ENCODE data around the gene TECPR1.

Gene TECPR1

DNA sequence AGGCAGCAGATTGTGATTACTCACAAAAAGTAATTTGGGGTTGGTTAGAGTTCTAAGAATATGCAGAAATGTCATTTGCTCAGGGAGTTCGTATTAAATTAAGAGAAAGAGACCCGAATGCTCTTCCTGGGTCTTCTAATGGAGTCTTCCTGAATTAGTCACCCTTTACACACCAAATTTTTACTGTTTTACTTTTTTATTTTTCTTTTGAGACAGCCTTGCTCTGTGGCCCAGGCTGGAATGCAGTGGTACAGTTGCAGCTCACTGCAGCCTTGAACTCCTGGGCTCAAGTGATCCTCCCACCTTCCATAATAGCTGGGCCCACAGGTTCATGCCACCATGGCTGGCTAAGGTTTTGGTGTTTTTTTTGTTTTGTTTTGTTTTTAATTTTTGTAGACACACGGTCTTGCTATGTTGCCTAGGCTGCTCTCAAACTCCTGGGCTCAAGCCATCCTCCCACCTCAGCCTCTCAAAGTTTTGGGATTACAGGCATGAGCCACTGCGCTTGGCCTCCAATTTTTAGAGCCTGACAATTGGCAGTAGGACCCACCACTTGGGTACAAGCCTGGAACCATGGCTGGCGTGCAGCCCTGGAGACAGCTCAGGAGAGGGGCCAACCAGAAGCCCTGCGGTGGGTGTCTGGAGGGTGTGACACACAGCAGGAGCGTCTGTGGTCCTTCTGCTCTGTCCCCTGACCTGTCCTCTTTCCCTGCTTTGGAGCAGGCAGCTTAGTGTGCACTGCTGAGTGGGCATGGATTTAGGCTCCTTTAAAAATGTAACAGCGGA, 57.2 kb downstream of the TECPR1 start:
- H3K9me3 ChIP-seq (ENCODE audit: control insufficient read depth in 2 of 2, low read length in 2 of 2): no peaks in the 10 kb centered on the region
- no peaks in the 10 kb centered on the region for H3K4me1 ChIP-seq (ENCODE audit: control insufficient read depth, insufficient read depth, low read length)
- H3K27ac ChIP-seq (ENCODE audit: low read length): no peak overlapping the region
- H3K27me3 ChIP-seq (ENCODE audit: control insufficient read depth in 1 of 2, insufficient read depth in 2 of 2, low read length in 2 of 2): no peaks in the 10 kb centered on the region
- peaks cover 21 to 47% of the 10 kb centered on the region in 2 donors for H3K36me3 ChIP-seq (ENCODE audit: control insufficient read depth in 2 of 2, insufficient read depth in 2 of 2, low read length in 2 of 2)
- H3K4me3 ChIP-seq (ENCODE audit: low read length in 2 of 2): no peak overlapping the region
- H3K9ac ChIP-seq (ENCODE audit: low read length in 2 of 2): no peak overlapping the region

DNA sequence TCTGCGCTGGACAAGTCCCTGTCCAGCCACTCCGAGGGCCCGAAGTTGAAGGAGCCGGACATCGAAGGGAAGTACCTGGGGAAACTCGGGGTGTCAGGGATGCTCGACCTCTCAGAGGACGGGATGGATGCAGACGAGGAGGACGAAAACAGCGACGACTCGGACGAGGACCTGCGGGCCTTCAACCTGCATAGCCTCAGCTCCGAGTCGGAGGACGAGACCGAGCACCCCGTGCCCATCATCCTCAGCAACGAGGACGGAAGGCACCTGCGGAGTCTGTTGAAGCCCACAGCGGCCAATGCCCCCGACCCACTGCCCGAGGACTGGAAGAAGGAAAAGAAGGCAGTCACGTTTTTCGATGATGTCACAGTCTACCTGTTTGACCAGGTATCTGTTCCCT, 57.8 kb downstream of the TECPR1 start:
- peaks cover 21 to 51% of the 10 kb centered on the region in 2 donors for H3K36me3 ChIP-seq (ENCODE audit: control insufficient read depth in 2 of 2, insufficient read depth in 2 of 2, low read length in 2 of 2)
- no peak overlapping the region for H3K27ac ChIP-seq (ENCODE audit: low read length)
- no peaks in the 10 kb centered on the region for H3K9me3 ChIP-seq (ENCODE audit: control insufficient read depth in 2 of 2, low read length in 2 of 2)
- no peaks in the 10 kb centered on the region for H3K27me3 ChIP-seq (ENCODE audit: control insufficient read depth in 1 of 2, insufficient read depth in 2 of 2, low read length in 2 of 2)
- H3K4me1 ChIP-seq (ENCODE audit: control insufficient read depth, insufficient read depth, low read length): no peaks in the 10 kb centered on the region
- H3K4me3 ChIP-seq (ENCODE audit: low read length in 2 of 2): no peak overlapping the region
- H3K9ac ChIP-seq (ENCODE audit: low read length in 2 of 2): no peak overlapping the region

DNA sequence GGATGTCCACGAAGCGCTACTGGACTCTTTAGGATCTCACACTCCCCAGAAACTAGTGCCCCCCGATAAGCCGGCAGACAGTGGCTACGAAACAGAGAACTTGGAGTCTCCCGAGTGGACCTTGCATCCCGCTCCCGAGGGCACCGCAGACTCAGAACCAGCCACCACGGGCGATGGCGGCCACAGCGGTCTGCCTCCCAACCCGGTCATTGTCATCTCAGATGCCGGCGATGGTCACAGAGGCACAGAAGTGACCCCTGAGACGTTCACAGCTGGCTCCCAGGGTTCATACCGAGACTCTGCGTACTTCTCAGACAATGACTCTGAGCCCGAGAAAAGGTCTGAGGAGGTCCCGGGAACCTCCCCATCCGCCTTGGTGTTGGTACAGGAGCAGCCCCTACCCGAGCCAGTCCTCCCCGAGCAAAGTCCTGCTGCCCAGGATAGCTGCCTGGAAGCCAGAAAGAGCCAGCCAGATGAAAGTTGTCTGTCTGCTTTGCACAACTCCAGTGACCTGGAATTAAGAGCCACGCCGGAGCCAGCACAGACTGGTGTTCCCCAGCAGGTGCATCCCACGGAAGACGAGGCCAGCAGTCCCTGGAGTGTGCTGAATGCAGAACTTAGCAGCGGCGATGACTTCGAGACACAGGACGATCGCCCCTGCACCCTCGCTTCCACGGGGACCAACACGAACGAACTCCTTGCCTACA, 58.4 kb downstream of the TECPR1 start:
- Histone ChIP-seq H3K4me3 (ENCODE audit: low read length in 2 of 2) (no peak overlapping the region), H3K27me3 (ENCODE audit: control insufficient read depth in 1 of 2, insufficient read depth in 2 of 2, low read length in 2 of 2) (no peaks in the 10 kb centered on the region), H3K9me3 (ENCODE audit: control insufficient read depth in 2 of 2, low read length in 2 of 2) (no peaks in the 10 kb centered on the region), H3K36me3 (ENCODE audit: control insufficient read depth in 2 of 2, insufficient read depth in 2 of 2, low read length in 2 of 2) (peaks cover 21 to 53% of the 10 kb centered on the region in 2 donors), H3K27ac (ENCODE audit: low read length) (no peak overlapping the region), H3K4me1 (ENCODE audit: control insufficient read depth, insufficient read depth, low read length) (no peaks in the 10 kb centered on the region), H3K9ac (ENCODE audit: low read length in 2 of 2) (no peak overlapping the region)

DNA sequence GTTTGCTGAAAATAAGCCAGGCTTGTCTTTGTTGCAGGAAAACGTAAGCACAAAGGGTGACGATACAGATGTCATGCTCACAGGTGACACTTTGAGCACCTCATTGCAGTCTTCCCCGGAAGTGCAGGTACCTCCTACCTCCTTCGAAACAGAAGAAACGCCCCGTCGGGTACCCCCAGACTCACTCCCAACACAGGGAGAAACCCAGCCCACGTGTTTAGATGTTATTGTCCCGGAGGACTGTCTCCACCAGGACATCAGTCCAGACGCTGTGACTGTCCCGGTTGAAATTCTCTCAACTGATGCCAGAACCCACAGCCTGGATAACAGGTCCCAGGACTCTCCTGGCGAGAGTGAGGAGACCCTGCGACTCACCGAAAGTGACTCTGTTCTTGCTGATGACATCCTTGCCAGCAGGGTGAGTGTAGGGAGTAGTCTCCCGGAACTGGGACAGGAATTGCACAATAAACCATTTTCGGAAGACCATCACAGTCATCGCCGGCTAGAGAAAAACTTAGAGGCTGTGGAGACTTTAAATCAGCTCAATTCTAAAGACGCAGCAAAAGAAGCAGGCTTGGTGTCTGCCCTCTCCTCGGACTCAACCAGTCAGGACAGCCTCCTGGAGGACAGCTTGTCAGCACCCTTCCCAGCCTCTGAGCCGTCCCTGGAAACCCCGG, 59.1 kb downstream of the TECPR1 start:
- H3K36me3 ChIP-seq (ENCODE audit: control insufficient read depth in 2 of 2, insufficient read depth in 2 of 2, low read length in 2 of 2): peaks cover 21 to 53% of the 10 kb centered on the region in 2 donors
- H3K27me3 ChIP-seq (ENCODE audit: control insufficient read depth in 1 of 2, insufficient read depth in 2 of 2, low read length in 2 of 2): no peaks in the 10 kb centered on the region
- H3K9ac ChIP-seq (ENCODE audit: low read length in 2 of 2): no peak overlapping the region
- H3K9me3 ChIP-seq (ENCODE audit: control insufficient read depth in 2 of 2, low read length in 2 of 2): no peaks in the 10 kb centered on the region
- no peak overlapping the region for H3K27ac ChIP-seq (ENCODE audit: low read length)
- H3K4me3 ChIP-seq (ENCODE audit: low read length in 2 of 2): no peak overlapping the region
- H3K4me1 ChIP-seq (ENCODE audit: control insufficient read depth, insufficient read depth, low read length): no peaks in the 10 kb centered on the region

DNA sequence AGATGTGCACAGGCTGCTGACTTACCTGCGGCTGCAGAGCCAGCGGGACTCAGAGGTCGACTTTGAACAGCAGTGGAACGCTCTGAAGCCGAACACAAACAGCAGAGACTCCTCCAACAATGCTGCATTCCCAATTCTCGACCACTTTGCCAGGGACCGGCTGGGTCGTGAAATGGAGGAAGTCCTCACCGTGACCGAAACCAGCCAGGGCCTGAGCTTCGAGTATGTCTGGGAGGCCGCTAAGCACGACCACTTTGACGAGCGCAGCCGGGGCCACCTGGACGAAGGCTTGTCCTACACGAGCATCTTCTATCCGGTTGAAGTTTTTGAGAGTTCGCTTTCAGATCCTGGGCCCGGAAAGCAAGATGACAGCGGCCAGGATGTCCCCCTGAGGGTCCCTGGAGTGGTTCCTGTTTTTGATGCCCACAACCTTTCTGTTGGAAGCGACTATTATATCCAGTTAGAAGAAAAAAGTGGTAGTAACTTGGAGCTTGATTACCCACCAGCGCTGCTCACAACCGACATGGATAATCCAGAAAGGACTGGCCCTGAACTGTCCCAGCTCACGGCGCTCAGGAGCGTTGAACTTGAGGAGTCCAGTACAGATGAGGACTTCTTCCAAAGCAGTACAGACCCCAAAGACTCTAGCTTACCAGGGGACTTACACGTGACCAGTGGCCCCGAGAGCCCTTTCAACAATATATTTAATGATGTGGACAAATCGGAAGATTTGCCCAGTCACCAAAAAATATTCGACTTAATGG, 60.2 kb downstream of the TECPR1 start:
- Histone ChIP-seq H3K9ac (ENCODE audit: low read length in 2 of 2) (no peak overlapping the region), H3K36me3 (ENCODE audit: control insufficient read depth in 2 of 2, insufficient read depth in 2 of 2, low read length in 2 of 2) (peaks cover 21 to 49% of the 10 kb centered on the region in 2 donors), H3K4me3 (ENCODE audit: low read length in 2 of 2) (no peak overlapping the region), H3K27ac (ENCODE audit: low read length) (no peak overlapping the region), H3K9me3 (ENCODE audit: control insufficient read depth in 2 of 2, low read length in 2 of 2) (no peaks in the 10 kb centered on the region), H3K4me1 (ENCODE audit: control insufficient read depth, insufficient read depth, low read length) (peaks cover 1% of the 10 kb centered on the region), H3K27me3 (ENCODE audit: control insufficient read depth in 1 of 2, insufficient read depth in 2 of 2, low read length in 2 of 2) (no peaks in the 10 kb centered on the region)

DNA sequence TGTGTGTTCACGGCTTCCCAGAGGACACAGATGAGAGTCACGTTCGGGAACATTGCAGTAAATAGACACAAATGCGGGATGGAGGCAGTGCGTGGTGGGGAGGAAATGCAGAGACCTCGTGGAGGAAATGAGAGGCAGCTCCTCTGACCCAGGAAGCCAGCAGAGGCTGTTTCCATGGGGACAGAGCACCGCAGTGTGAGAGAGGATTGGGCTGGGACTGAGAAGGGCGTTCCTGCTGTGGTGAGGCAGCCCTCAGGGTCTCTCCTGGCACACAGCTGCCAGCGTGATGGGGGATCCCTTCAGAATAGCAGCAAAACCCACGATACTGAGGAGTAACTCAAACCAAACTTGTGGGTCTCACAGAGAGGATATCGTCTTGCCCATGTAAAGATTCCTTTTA, 62.5 kb downstream of the TECPR1 start:
- H3K9ac ChIP-seq (ENCODE audit: low read length in 2 of 2): no peak overlapping the region
- H3K4me3 ChIP-seq (ENCODE audit: low read length in 2 of 2): no peak overlapping the region
- H3K27me3 ChIP-seq (ENCODE audit: control insufficient read depth in 1 of 2, insufficient read depth in 2 of 2, low read length in 2 of 2): no peaks in the 10 kb centered on the region
- H3K9me3 ChIP-seq (ENCODE audit: control insufficient read depth in 2 of 2, low read length in 2 of 2): no peaks in the 10 kb centered on the region
- no peak overlapping the region for H3K27ac ChIP-seq (ENCODE audit: low read length)
- H3K4me1 ChIP-seq (ENCODE audit: control insufficient read depth, insufficient read depth, low read length): peaks cover 7% of the 10 kb centered on the region
- H3K36me3 ChIP-seq (ENCODE audit: control insufficient read depth in 2 of 2, insufficient read depth in 2 of 2, low read length in 2 of 2): peaks cover 21 to 39% of the 10 kb centered on the region in 2 donors

DNA sequence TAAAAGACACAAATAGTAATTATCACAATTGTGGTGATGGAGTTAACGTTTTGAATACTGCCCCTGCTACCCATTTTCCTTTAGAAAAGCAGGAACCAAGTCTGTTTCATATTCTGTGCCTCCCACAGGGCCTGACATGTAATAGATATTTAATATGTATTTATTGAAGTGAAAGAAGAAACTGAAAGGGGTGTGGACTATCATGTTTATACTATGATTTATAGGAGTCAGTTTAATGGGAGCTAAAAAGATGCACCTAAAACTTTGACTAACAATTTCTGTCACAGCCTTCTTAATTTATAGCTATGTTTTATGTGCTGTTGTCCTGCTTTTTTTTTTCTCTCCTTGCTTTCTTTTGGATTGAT, 64.9 kb downstream of the TECPR1 start:
- Histone ChIP-seq H3K9ac (ENCODE audit: low read length in 2 of 2) (no peak overlapping the region), H3K9me3 (ENCODE audit: control insufficient read depth in 2 of 2, low read length in 2 of 2) (no peaks in the 10 kb centered on the region), H3K27me3 (ENCODE audit: control insufficient read depth in 1 of 2, insufficient read depth in 2 of 2, low read length in 2 of 2) (no peaks in the 10 kb centered on the region), H3K4me3 (ENCODE audit: low read length in 2 of 2) (no peak overlapping the region), H3K36me3 (ENCODE audit: control insufficient read depth in 2 of 2, insufficient read depth in 2 of 2, low read length in 2 of 2) (peaks cover 0 to 17% of the 10 kb centered on the region in 2 donors), H3K27ac (ENCODE audit: low read length) (no peak overlapping the region), H3K4me1 (ENCODE audit: control insufficient read depth, insufficient read depth, low read length) (peaks cover 7% of the 10 kb centered on the region)

DNA sequence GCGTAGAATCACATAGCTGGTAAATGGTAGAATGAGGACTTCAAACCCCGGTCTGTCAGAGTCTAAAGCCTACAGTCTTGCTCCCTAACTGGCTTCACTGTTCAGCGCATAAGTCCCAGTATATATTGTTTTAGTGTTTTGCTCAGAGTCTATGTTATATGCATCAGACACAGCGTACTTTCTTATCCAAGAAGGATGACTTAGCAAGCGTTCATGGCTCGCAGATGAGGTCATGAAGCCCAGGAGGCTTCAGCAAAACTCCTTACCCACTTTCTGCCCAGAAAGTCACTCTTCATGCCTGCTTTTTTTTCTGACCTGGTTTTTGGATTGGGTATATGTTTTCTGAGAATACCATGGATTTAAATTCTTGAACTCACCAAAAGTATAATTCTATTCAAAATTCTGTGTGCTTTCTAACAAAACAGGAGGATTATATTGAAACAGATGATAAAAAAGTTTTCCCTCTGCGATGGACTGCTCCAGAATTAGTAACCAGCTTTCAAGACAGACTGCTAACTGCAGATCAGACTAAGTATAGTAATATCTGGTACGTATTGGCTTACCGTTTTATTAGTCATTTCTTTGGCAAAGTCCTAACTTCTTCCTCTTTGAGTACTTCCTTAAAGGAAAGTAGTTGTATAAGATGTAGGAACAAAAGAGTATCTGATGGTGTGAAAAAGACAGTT, 65.4 kb downstream of the TECPR1 start:
- Histone ChIP-seq H3K36me3 (ENCODE audit: control insufficient read depth in 2 of 2, insufficient read depth in 2 of 2, low read length in 2 of 2) (peaks cover 0 to 11% of the 10 kb centered on the region in 2 donors), H3K27ac (ENCODE audit: low read length) (peak overlapping the region; percentile 18), H3K9ac (ENCODE audit: low read length in 2 of 2) (peak overlapping the region in 1 of 2 donors; percentile 42), H3K27me3 (ENCODE audit: control insufficient read depth in 1 of 2, insufficient read depth in 2 of 2, low read length in 2 of 2) (no peaks in the 10 kb centered on the region), H3K4me1 (ENCODE audit: control insufficient read depth, insufficient read depth, low read length) (peaks cover 7% of the 10 kb centered on the region), H3K9me3 (ENCODE audit: control insufficient read depth in 2 of 2, low read length in 2 of 2) (no peaks in the 10 kb centered on the region), H3K4me3 (ENCODE audit: low read length in 2 of 2) (no peak overlapping the region)

DNA sequence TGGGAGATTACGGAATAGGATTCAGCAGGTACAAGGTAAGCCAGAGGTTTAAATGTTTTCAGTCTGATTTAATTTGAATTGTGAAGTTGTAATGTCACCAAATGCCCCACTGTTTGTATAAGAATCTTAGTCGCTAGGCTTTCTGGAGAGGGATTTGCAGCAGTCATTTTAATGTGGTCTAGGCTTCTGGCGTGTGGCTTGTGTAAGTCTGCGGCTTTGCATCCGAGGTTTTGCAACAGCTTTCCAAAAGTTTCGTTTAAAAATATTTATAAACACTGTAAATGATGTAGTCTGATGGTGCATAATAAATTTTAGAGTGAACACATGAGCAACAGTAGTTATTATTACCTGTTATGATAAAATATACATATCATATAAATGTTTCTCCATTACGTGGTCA, 66.9 kb downstream of the TECPR1 start:
- Histone ChIP-seq H3K36me3 (ENCODE audit: control insufficient read depth in 2 of 2, insufficient read depth in 2 of 2, low read length in 2 of 2) (peaks cover 0 to 7% of the 10 kb centered on the region in 2 donors), H3K27ac (ENCODE audit: low read length) (no peak overlapping the region), H3K4me3 (ENCODE audit: low read length in 2 of 2) (no peak overlapping the region), H3K9ac (ENCODE audit: low read length in 2 of 2) (no peak overlapping the region), H3K9me3 (ENCODE audit: control insufficient read depth in 2 of 2, low read length in 2 of 2) (no peaks in the 10 kb centered on the region), H3K4me1 (ENCODE audit: control insufficient read depth, insufficient read depth, low read length) (peaks cover 7% of the 10 kb centered on the region), H3K27me3 (ENCODE audit: control insufficient read depth in 1 of 2, insufficient read depth in 2 of 2, low read length in 2 of 2) (no peaks in the 10 kb centered on the region)

DNA sequence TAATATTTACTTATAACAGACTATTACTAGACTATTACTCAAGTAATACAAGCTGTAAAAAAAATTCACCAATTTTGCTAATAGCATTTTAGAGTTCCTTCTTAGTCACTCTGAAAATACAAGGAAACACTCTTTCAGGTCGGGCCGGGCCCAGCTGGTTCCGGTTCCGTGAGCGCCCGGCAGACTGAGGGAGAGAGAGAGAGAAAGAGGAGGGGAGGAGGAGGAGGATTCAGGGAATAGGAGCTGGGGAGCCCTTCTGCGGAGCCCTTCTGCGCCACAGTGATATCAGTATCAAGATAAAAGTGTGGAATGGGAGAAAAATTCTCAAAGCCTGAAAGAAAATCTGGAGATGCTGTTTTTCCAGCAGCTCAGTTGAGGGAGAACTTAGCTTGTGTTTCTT, 71.3 kb downstream of the TECPR1 start:
- H3K27ac ChIP-seq (ENCODE audit: low read length): no peak overlapping the region
- no peaks in the 10 kb centered on the region for H3K27me3 ChIP-seq (ENCODE audit: control insufficient read depth in 1 of 2, insufficient read depth in 2 of 2, low read length in 2 of 2)
- H3K9ac ChIP-seq (ENCODE audit: low read length in 2 of 2): no peak overlapping the region
- H3K4me3 ChIP-seq (ENCODE audit: low read length in 2 of 2): no peak overlapping the region
- H3K9me3 ChIP-seq (ENCODE audit: control insufficient read depth in 2 of 2, low read length in 2 of 2): no peaks in the 10 kb centered on the region
- H3K4me1 ChIP-seq (ENCODE audit: control insufficient read depth, insufficient read depth, low read length): no peaks in the 10 kb centered on the region
- H3K36me3 ChIP-seq (ENCODE audit: control insufficient read depth in 2 of 2, insufficient read depth in 2 of 2, low read length in 2 of 2): peaks cover 2 to 6% of the 10 kb centered on the region in 2 donors
